Ishikawa (cell line): ENCODE measurements around the gene DEGS1.

Experiments
- CEBPB ChIP-seq: IDR thresholded peaks from 2 replicates; pipeline ENCODE4 v1.6.1; 2012
- CREB1 ChIP-seq: IDR thresholded peaks from 2 replicates; pipeline ENCODE4 v1.6.1; 2012; ENCODE audit warnings: low read depth
- EGR1 ChIP-seq: IDR thresholded peaks from 2 replicates; pipeline ENCODE4 v1.6.1; 2012
- EP300 ChIP-seq: IDR thresholded peaks from 2 replicates; pipeline ENCODE4 v1.6.1; 2012; ENCODE audit warnings: borderline replicate concordance
- FOXM1 ChIP-seq: IDR thresholded peaks from 2 replicates; pipeline ENCODE4 v1.6.1; 2012; ENCODE audit warnings: low read depth, borderline replicate concordance
- NFIC ChIP-seq: IDR thresholded peaks from 2 replicates; pipeline ENCODE4 v1.6.1; 2012
- RAD21 ChIP-seq: IDR thresholded peaks from 2 replicates; pipeline ENCODE4 v1.6.1; 2012; ENCODE audit warnings: low read depth
- TAF1 ChIP-seq: IDR thresholded peaks from 2 replicates; pipeline ENCODE4 v1.6.1; 2012; ENCODE audit warnings: low read depth, mild to moderate bottlenecking
- TCF12 ChIP-seq: IDR thresholded peaks from 2 replicates; pipeline ENCODE4 v1.6.1; 2012; ENCODE audit warnings: low read depth
- TEAD4 ChIP-seq: IDR thresholded peaks from 2 replicates; pipeline ENCODE4 v1.6.1; 2012
- YY1 ChIP-seq: IDR thresholded peaks from 2 replicates; pipeline ENCODE4 v1.6.1; 2012; ENCODE audit warnings: low read depth
- ZBTB7A ChIP-seq: IDR thresholded peaks from 2 replicates; pipeline ENCODE4 v1.6.1; 2012; ENCODE audit warnings: low read depth
- TF ChIP-seq, protein P1 (sequence below): IDR thresholded peaks from 2 replicates; pipeline ENCODE4 v1.6.1; 2012
- TF ChIP-seq, protein P2 (sequence below): IDR thresholded peaks from 2 replicates; pipeline ENCODE4 v1.6.1; 2012; ENCODE audit warnings: low read depth, mild to moderate bottlenecking
- TF ChIP-seq, protein P3 (sequence below): IDR thresholded peaks from 2 replicates; pipeline ENCODE4 v1.6.1; 2012

The DEGS1 gene

DNA sequence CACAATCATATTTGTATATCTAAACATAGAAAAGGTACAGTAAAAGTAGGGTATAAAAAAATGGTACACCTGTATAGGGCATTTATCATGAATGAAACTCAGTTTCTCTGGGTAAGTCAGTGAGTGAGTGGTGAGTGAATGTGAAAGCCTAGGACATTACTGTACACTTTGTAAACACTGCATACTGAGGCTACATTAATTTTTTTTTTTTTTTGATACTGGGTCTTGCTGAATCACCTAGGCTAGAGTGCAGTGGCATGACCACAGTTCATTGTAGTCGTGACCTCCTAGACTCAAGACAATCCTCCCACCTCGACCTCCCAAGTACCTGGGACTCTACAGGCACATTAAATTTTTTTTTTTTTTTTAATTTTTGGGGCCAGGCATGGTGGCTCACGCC is 41.3 kb upstream of the DEGS1 start:
- TF ChIP-seq EGR1 (no peak), FOXM1 (no peak), TAF1 (no peak), NFIC (no peak), TEAD4 (no peak), EP300 (no peak), ZBTB7A (no peak), CREB1 (no peak), YY1 (no peak)
- TF ChIP-seq, protein P1, sequence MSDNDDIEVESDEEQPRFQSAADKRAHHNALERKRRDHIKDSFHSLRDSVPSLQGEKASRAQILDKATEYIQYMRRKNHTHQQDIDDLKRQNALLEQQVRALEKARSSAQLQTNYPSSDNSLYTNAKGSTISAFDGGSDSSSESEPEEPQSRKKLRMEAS, result no peak
- TF ChIP-seq, protein P2, sequence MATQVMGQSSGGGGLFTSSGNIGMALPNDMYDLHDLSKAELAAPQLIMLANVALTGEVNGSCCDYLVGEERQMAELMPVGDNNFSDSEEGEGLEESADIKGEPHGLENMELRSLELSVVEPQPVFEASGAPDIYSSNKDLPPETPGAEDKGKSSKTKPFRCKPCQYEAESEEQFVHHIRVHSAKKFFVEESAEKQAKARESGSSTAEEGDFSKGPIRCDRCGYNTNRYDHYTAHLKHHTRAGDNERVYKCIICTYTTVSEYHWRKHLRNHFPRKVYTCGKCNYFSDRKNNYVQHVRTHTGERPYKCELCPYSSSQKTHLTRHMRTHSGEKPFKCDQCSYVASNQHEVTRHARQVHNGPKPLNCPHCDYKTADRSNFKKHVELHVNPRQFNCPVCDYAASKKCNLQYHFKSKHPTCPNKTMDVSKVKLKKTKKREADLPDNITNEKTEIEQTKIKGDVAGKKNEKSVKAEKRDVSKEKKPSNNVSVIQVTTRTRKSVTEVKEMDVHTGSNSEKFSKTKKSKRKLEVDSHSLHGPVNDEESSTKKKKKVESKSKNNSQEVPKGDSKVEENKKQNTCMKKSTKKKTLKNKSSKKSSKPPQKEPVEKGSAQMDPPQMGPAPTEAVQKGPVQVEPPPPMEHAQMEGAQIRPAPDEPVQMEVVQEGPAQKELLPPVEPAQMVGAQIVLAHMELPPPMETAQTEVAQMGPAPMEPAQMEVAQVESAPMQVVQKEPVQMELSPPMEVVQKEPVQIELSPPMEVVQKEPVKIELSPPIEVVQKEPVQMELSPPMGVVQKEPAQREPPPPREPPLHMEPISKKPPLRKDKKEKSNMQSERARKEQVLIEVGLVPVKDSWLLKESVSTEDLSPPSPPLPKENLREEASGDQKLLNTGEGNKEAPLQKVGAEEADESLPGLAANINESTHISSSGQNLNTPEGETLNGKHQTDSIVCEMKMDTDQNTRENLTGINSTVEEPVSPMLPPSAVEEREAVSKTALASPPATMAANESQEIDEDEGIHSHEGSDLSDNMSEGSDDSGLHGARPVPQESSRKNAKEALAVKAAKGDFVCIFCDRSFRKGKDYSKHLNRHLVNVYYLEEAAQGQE, result no peak
- TF ChIP-seq, protein P3, sequence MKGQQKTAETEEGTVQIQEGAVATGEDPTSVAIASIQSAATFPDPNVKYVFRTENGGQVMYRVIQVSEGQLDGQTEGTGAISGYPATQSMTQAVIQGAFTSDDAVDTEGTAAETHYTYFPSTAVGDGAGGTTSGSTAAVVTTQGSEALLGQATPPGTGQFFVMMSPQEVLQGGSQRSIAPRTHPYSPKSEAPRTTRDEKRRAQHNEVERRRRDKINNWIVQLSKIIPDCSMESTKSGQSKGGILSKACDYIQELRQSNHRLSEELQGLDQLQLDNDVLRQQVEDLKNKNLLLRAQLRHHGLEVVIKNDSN, result no peak

- no peak for TF ChIP-seq FOXM1
- no peak for TF ChIP-seq CEBPB
These were observed 33.3 kb upstream of the DEGS1 start for GRCh38 chr1:224149709-224150108.

DNA sequence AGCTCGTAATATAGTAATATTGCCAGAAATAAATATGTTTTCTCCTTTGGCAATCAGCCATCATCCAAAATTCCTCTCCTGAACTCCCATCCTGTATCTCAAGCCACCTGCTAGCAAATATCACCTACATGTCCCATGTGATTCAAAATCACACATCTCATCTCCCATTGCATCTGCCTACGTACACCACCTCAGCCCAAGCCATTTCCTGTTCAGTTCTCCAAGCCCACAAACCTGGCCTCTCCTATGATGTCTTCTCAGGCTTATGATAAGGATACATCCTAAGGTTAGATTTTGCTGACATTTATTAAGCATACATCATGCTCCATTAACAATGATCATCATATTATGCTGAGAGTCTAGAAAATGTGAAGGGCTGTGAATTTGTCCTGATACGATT is 31.9 kb upstream of the DEGS1 start:
- TF ChIP-seq FOXM1 (no peak), ZBTB7A (no peak), RAD21 (no peak), TAF1 (no peak), YY1 (no peak), EP300 (no peak), CEBPB (no peak), CREB1 (no peak), TCF12 (no peak), TEAD4 (no peak), EGR1 (no peak), NFIC (no peak)
- TF ChIP-seq, protein P1, result no peak
- TF ChIP-seq, protein P3, result no peak
- TF ChIP-seq, protein P2, result no peak

DNA sequence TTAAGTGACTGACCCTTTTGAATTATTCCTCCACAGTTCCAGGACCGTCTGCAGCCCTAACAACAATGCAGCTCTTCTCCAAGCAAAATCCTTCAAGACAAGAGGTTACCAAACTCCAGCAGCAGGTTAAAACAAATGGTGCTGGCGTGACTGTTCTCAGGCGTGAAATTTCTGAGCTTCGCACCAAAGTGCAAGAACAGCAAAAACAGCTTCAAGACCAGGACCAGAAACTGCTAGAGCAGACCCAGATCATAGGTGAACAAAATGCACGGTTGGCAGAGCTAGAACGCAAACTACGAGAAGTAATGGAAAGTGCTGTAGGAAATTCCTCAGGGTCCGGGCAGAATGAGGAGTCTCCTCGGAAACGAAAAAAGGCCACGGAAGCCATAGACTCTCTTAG is 25.7 kb upstream of the DEGS1 start:
- TF ChIP-seq TAF1 (no peak), EP300 (no peak)

DNA sequence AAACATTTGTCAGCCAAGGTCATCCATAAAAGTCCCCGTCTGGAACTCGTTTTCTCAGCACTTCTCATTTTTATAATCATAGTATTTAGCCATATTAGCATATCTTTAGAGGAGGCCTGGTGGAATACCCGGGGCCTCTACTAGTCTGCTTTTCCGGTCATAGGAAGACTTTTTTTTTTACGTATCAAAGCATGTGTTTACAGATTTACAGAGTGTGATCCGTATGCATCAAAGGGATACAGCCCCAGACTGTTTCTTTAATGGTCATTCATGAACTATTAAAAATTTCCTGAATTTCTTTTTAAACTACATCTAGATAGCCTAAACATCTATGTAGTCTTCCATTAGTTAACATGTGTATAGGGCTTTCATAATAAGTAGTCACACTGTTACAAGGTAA is 23.5 kb upstream of the DEGS1 start:
- TF ChIP-seq TEAD4, result no peak
- no peak for TF ChIP-seq FOXM1
- TF ChIP-seq, protein P1, result no peak
- no peak for TF ChIP-seq EGR1
- no peak for TF ChIP-seq EP300
- TF ChIP-seq TAF1, result no peak
- TF ChIP-seq, protein P3, result no peak
- TF ChIP-seq CREB1, result no peak
- no peak for TF ChIP-seq NFIC
- TF ChIP-seq, protein P2, result no peak
- TF ChIP-seq RAD21, result no peak
- no peak for TF ChIP-seq YY1
- no peak for TF ChIP-seq ZBTB7A
- no peak for TF ChIP-seq CEBPB
- TF ChIP-seq TCF12, result no peak
